Natural killer cell (primary cell): ENCODE data around the gene PDK2. TPM values are rescaled to one million over a fixed set of nuclear protein-coding genes. Genes with fewer than 3 reads are reported as not detected.

Experiments
- ATAC-seq, 3 donors: fragments of 150-1000 bp in 2 of 3; fragments of 200-7000 bp in 1 of 3; cut with Tn5 transposase; 1 replicate in 1 of 3; 2 replicates in 2 of 3; pipeline ENCODE4 v1.10.0; 2021; ENCODE audit warnings: mild to moderate bottlenecking in 2 of 3, moderate library complexity in 2 of 3
- DNase-seq, 2 donors: peaks; one replicate each; pipeline versions ENCODE4 v3.0.0 to v3.0.0-alpha.2; 2013 to 2021; ENCODE audit warnings: mixed read lengths in 1 of 2
- H3K27ac ChIP-seq: one replicate; pipeline ENCODE4 v1.5.1; 2013; ENCODE audit warnings: mild to moderate bottlenecking, low read length
- H3K27me3 ChIP-seq: one replicate; pipeline ENCODE4 v1.6.1; 2013; ENCODE audit warnings: low read length; ENCODE audit not compliant: control insufficient read depth, insufficient read depth
- H3K36me3 ChIP-seq: one replicate; pipeline ENCODE4 v1.6.1; 2013; ENCODE audit warnings: low read length; ENCODE audit not compliant: control insufficient read depth, insufficient read depth
- H3K4me1 ChIP-seq: one replicate; pipeline ENCODE4 v1.6.1; 2013; ENCODE audit warnings: low read length; ENCODE audit not compliant: control insufficient read depth, insufficient read depth
- H3K4me3 ChIP-seq: one replicate; pipeline ENCODE4 v1.5.1; 2013; ENCODE audit warnings: low read length
- H3K9me3 ChIP-seq: one replicate; pipeline ENCODE4 v1.6.1; 2013; ENCODE audit warnings: low read length; ENCODE audit not compliant: control insufficient read depth, insufficient read depth
- H3K27ac Mint-ChIP-seq, 2 donors: one replicate each; pipeline ENCODE4 v1.8.0; 2022; ENCODE audit warnings: mild to moderate bottlenecking in 2 of 2, mixed read lengths in 2 of 2, moderate library complexity in 1 of 2
- H3K27me3 Mint-ChIP-seq, 2 donors: one replicate each; pipeline ENCODE4 v1.8.0; 2022; ENCODE audit warnings: low read depth in 2 of 2, mixed read lengths in 2 of 2
- H3K36me3 Mint-ChIP-seq: one replicate; pipeline ENCODE4 v1.8.0; 2022; ENCODE audit warnings: mixed read lengths
- H3K4me1 Mint-ChIP-seq, 2 donors: one replicate each; pipeline ENCODE4 v1.8.0; 2022; ENCODE audit warnings: mixed read lengths in 2 of 2
- H3K4me3 Mint-ChIP-seq: one replicate; pipeline ENCODE4 v1.8.0; 2022; ENCODE audit warnings: mild to moderate bottlenecking, moderate library complexity, mixed read lengths
- H3K9me3 Mint-ChIP-seq, 2 donors: one replicate each; pipeline ENCODE4 v1.8.0; 2022; ENCODE audit warnings: mixed read lengths in 2 of 2
- CTCF ChIP-seq: fragments of 200-600 bp; IDR thresholded peaks from one replicate; pipeline ENCODE4 v1.8.0; 2022; ENCODE audit warnings: antibody characterized with exemption
- WGBS: methylation state at CpG from one replicate; pipeline ENCODE4 v1.1.7; 2013; ENCODE audit warnings: missing lambda C conversion rate; ENCODE audit not compliant: insufficient coverage; 5-methylcytosine and 5-hydroxymethylcytosine counted together
- intact Hi-C: fragments of 100-400 bp; cut with micrococcal nuclease; formaldehyde crosslinking; loops from one replicate; pipeline ENCODE4 v1.14.2; 2022
- total RNA-seq, 4 donors: library from RNA; stranded (reverse); fragments of 120-200 nt in 1 of 4; gene quantifications; one replicate each; pipeline versions ENCODE4 v1.2.3 to v1.2.4, GENCODE V29; 2013 to 2022

Gene PDK2
- total RNA-seq, 3 donors from 2014 or later (not counting 1 experiment from before 2014, with no cell fraction given): 23.2 to 32.9 (median 23.6) TPM

GRCh38 chr17:50112694-50113093 lies 17.5 kb downstream of the PDK2 start:
- Mint-ChIP-seq H3K4me3 (no peak overlapping the region), H3K27me3 (peaks cover 19 to 23% of the 10 kb centered on the region in 2 donors), H3K36me3 (no peaks in the 10 kb centered on the region), H3K9me3 (no peaks in the 10 kb centered on the region), H3K27ac (no peak overlapping the region), H3K4me1 (peaks cover 12 to 14% of the 10 kb centered on the region in 2 donors)
- no peak overlapping the region for H3K4me3 ChIP-seq
- no peak overlapping the region for H3K27ac ChIP-seq
- ATAC-seq (no peak), DNase-seq (no peak)
- TF ChIP-seq CTCF: no peak
- WGBS: 90% methylated on average over 17 of the region's 17 CpGs
- intact Hi-C loops: no loop called here
- H3K4me1 ChIP-seq: peaks cover 10% of the 10 kb centered on the region
- no peaks in the 10 kb centered on the region for H3K9me3 ChIP-seq
- H3K36me3 ChIP-seq: peaks cover 22% of the 10 kb centered on the region
- H3K27me3 ChIP-seq: peaks cover 10% of the 10 kb centered on the region

- TF ChIP-seq CTCF: no peak
- Histone ChIP-seq H3K36me3 (peaks cover 12% of the 10 kb centered on the region), H3K27me3 (peaks cover 11% of the 10 kb centered on the region), H3K27ac (no peak overlapping the region), H3K9me3 (no peaks in the 10 kb centered on the region), H3K4me3 (no peak overlapping the region), H3K4me1 (peaks cover 11% of the 10 kb centered on the region)
- 86% methylated on average over 7 of the region's 7 CpGs for WGBS
- ATAC-seq (no peak), DNase-seq (no peak)
- Mint-ChIP-seq H3K27ac (no peak overlapping the region), H3K27me3 (peaks cover 27 to 29% of the 10 kb centered on the region in 2 donors), H3K4me1 (peaks cover 12 to 14% of the 10 kb centered on the region in 2 donors), H3K9me3 (no peaks in the 10 kb centered on the region), H3K4me3 (no peak overlapping the region), H3K36me3 (no peaks in the 10 kb centered on the region)
- intact Hi-C loops: no loop called here
Measured at GRCh38 chr17:50113624-50114320, 18.6 kb downstream of the PDK2 start.

- Histone ChIP-seq H3K4me3 (no peak overlapping the region), H3K9me3 (no peaks in the 10 kb centered on the region), H3K36me3 (peaks cover 6% of the 10 kb centered on the region), H3K4me1 (peaks cover 11% of the 10 kb centered on the region), H3K27ac (no peak overlapping the region), H3K27me3 (peaks cover 11% of the 10 kb centered on the region)
- ATAC-seq (no peak), DNase-seq (no peak)
- Mint-ChIP-seq H3K4me3 (no peak overlapping the region), H3K9me3 (no peaks in the 10 kb centered on the region), H3K27ac (no peak overlapping the region), H3K36me3 (no peaks in the 10 kb centered on the region), H3K4me1 (peaks cover 12 to 14% of the 10 kb centered on the region in 2 donors), H3K27me3 (peaks cover 32% of the 10 kb centered on the region in 2 donors)
- intact Hi-C loops: no loop called here
- TF ChIP-seq CTCF: no peak
- WGBS: 89% methylated on average over 4 of the region's 4 CpGs
Measured at GRCh38 chr17:50114401-50114800, 19.2 kb downstream of the PDK2 start.
